Cardiac muscle cell (in vitro differentiated cells and primary cell): ENCODE results near the gene MACROD2. TPM values are rescaled to one million over a fixed set of nuclear protein-coding genes. Genes with fewer than 3 reads are reported as not detected.
"Not testable (repeated sequence)": the region's sequence is repeated elsewhere in the genome, so short reads cannot be mapped to it uniquely, and the experiment has no call there.

Experiments used
- DNase-seq, 2 donors: peaks; one replicate each; pipeline versions ENCODE4 v3.0.0 to v3.0.0-alpha.2; 2010 to 2017; ENCODE audit warnings: low read depth in 1 of 2, low spot score in 1 of 2
- H3K27ac ChIP-seq: fragments of 200-600 bp; sonication (generic); 2 replicates; pipeline ENCODE4 v1.5.1; 2016
- H3K27me3 ChIP-seq: fragments of 200-600 bp; sonication (generic); 2 replicates; pipeline ENCODE4 v1.6.0; 2016; ENCODE audit warnings: control low read depth
- H3K36me3 ChIP-seq: fragments of 200-600 bp; sonication (generic); 2 replicates; pipeline ENCODE4 v1.5.1; 2016; ENCODE audit warnings: control low read depth
- H3K4me1 ChIP-seq: fragments of 200-600 bp; sonication (generic); 2 replicates; pipeline ENCODE4 v1.8.1; 2017; ENCODE audit warnings: low read depth, mild to moderate bottlenecking, mixed run types
- H3K4me3 ChIP-seq: fragments of 200-600 bp; sonication (generic); 2 replicates; pipeline ENCODE4 v1.5.1; 2016; ENCODE audit warnings: mild to moderate bottlenecking
- H3K9me3 ChIP-seq: fragments of 200-600 bp; sonication (generic); 2 replicates; pipeline ENCODE4 v1.5.1; 2017; ENCODE audit warnings: low read depth, mild to moderate bottlenecking, control low read depth
- CTCF ChIP-seq: IDR thresholded peaks from 2 replicates; pipeline ENCODE4 v1.5.1; 2012; ENCODE audit warnings: low read depth, mild to moderate bottlenecking, low read length
- polyA plus RNA-seq: library from polyadenylated mRNA; unstranded; fragments of >200 nt; fragmentation: Nextera tagmentation; extraction: Ambion mirVana; gene quantifications from 2 replicates; pipeline ENCODE4 v1.2.1, GENCODE V29; 2016
- total RNA-seq: library from RNA; depleted of rRNA; stranded (reverse); fragments of >200 nt; gene quantifications from 2 replicates; pipeline ENCODE4 v1.2.3, GENCODE V29; 2016

Gene MACROD2
- total and polyA plus RNA-seq, 2 experiments from 2014 or later = 9.3 to 14.4 TPM

DNA sequence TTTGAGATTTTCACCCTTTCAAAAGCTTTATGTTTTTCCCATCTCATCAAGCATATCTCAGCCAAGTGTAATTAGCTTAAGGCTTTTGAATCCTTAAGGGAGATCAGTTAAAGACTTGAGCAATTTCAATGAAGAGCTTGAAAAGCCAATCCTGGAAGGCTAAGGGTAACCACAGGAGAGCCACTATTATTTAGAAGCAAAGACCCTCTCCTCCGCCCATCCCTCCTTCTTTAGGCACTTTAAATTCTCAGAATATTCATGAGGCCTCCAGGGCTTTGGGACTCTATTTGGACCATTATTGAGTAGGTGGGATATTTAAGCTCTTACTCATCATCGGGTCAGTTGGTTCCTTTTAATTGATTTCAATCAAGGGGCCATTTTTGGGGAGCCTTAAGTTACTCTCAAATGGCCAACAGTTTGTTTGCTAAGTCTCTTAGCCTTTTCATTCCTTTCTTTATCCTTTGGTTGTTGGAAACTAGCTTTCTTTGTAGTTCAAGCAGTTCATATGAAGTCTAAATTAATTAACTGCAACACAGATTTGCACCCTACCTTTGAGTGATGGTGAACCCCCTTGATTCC is 2010.7 kb downstream of the MACROD2 start:
- H3K27ac ChIP-seq = no peak overlapping the region
- no peak overlapping the region for H3K4me3 ChIP-seq
- no peak for TF ChIP-seq CTCF

DNA sequence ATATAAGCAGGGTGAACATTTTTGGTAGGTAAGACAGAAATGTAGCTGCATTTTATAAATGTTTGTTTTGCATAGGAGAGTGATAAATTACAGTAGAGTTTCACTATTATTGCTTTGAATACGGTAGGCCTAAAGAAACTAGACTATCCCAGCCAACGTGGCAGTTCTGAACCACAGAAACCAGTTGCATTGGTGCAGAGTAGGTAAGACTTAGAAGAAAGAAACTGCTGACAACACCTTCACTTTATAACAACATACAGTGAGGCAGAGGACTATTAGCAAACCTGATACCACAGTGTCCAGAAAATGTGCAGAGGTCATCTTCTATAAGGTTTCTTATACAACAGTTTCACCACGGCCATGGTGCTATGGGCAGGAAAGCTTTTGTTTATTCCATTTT is 2011.8 kb downstream of the MACROD2 start:
- no peaks in the 10 kb centered on the region for H3K27me3 ChIP-seq
- no peak overlapping the region for H3K4me3 ChIP-seq
- no peaks in the 10 kb centered on the region for H3K36me3 ChIP-seq
- no peaks in the 10 kb centered on the region for H3K9me3 ChIP-seq
- no peak overlapping the region for H3K27ac ChIP-seq
- no peak for DNase-seq
- peaks cover 19% of the 10 kb centered on the region for H3K4me1 ChIP-seq
- TF ChIP-seq CTCF = no peak

More for the DNA sequence above, 2010.7 kb downstream of the MACROD2 start:
- Histone ChIP-seq H3K27me3 (no peaks in the 10 kb centered on the region), H3K36me3 (no peaks in the 10 kb centered on the region), H3K9me3 (no peaks in the 10 kb centered on the region), H3K4me1 (peaks cover 19% of the 10 kb centered on the region)
- no peak for DNase-seq

GRCh38 chr20:16007962-16008361 is 2012.6 kb downstream of the MACROD2 start:
- H3K4me1 ChIP-seq = peaks cover 19% of the 10 kb centered on the region
- DNase-seq = no peak
- no peak for TF ChIP-seq CTCF
- no peak overlapping the region for H3K4me3 ChIP-seq
- no peak overlapping the region for H3K27ac ChIP-seq
- H3K9me3 ChIP-seq = no peaks in the 10 kb centered on the region
- no peaks in the 10 kb centered on the region for H3K27me3 ChIP-seq
- no peaks in the 10 kb centered on the region for H3K36me3 ChIP-seq

DNA sequence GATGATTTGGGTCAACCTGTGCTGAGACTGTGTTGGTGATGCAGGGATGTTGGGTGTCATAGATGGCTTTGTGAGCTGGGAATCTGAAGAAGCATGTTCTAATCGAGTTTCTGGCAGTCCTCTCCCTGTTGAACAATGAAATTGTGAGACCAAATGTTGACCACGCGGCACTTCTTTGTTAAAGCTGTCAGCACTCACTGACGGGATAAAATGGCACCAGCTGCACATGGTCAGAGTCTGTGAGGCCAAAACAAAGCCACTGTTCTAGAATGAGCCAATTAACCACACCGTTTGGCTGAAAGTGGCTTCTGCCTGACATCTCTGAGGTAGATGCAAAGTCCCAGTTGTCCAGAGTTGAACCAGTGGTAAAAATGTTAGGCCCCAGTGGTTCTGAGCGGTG is 2015.7 kb downstream of the MACROD2 start:
- Histone ChIP-seq H3K27ac (no peak overlapping the region), H3K4me1 (peaks cover 5% of the 10 kb centered on the region), H3K9me3 (no peaks in the 10 kb centered on the region), H3K27me3 (no peaks in the 10 kb centered on the region), H3K36me3 (no peaks in the 10 kb centered on the region), H3K4me3 (no peak overlapping the region)
- no peak for DNase-seq
- TF ChIP-seq CTCF = no peak

GRCh38 chr20:16011519-16011918 is 2016.2 kb downstream of the MACROD2 start:
- Histone ChIP-seq H3K27me3 (no peaks in the 10 kb centered on the region), H3K36me3 (no peaks in the 10 kb centered on the region), H3K4me1 (peaks cover 1% of the 10 kb centered on the region), H3K27ac (no peak overlapping the region), H3K9me3 (no peaks in the 10 kb centered on the region), H3K4me3 (no peak overlapping the region)
- TF ChIP-seq CTCF = no peak
- no peak for DNase-seq

GRCh38 chr20:16012934-16013333 is 2017.6 kb downstream of the MACROD2 start:
- H3K4me3 ChIP-seq, H3K27me3 ChIP-seq, H3K9me3 ChIP-seq, H3K36me3 ChIP-seq, H3K4me1 ChIP-seq, DNase-seq, H3K27ac ChIP-seq: not testable (repeated sequence)
